ENCODE data around the gene RALGDS. TPM values are rescaled to one million over a fixed set of nuclear protein-coding genes. Genes with fewer than 3 reads are reported as not detected.

The RALGDS gene
- polyA plus RNA-seq, 1 donor from 2014 or later: 16.9 TPM

GRCh38 chr9:133144904-133145851 is 24.1 kb upstream of the RALGDS start:
- Mint-ChIP-seq H3K27me3 (no peaks in the 10 kb centered on the region), H3K27ac (peak overlapping the region; percentile 85 to 98 (median 94)), H3K36me3 (no peaks in the 10 kb centered on the region), H3K9me3 (no peaks in the 10 kb centered on the region), H3K4me1 (peaks cover 28 to 40% (median 30%) of the 10 kb centered on the region in 3 donors), H3K4me3 (peak overlapping the region; percentile 23 to 95 (median 63))

GRCh38 chr9:133144142-133144903 is 23.3 kb upstream of the RALGDS start:
- no peaks in the 10 kb centered on the region for H3K36me3 Mint-ChIP-seq
- H3K4me3 Mint-ChIP-seq: peak overlapping the region; percentile 78 to 95 (median 88)
- peaks cover 26 to 40% (median 28%) of the 10 kb centered on the region in 3 donors for H3K4me1 Mint-ChIP-seq
- H3K27me3 Mint-ChIP-seq: no peaks in the 10 kb centered on the region
- no peaks in the 10 kb centered on the region for H3K9me3 Mint-ChIP-seq
- H3K27ac Mint-ChIP-seq: peak overlapping the region; percentile 92 to 98 (median 94)

GRCh38 chr9:133143639-133144141 is 22.6 kb upstream of the RALGDS start:
- Mint-ChIP-seq H3K27me3 (no peaks in the 10 kb centered on the region), H3K4me3 (peak overlapping the region; percentile 78 to 95 (median 88)), H3K27ac (peak overlapping the region; percentile 92 to 98 (median 94)), H3K36me3 (no peaks in the 10 kb centered on the region), H3K4me1 (peaks cover 26 to 40% (median 30%) of the 10 kb centered on the region in 3 donors), H3K9me3 (no peaks in the 10 kb centered on the region)

GRCh38 chr9:133142684-133143622 is 21.9 kb upstream of the RALGDS start:
- no peaks in the 10 kb centered on the region for H3K9me3 Mint-ChIP-seq
- H3K4me3 Mint-ChIP-seq: peak overlapping the region in 3 of 4 donors; percentile 38 to 85 (median 77)
- peak overlapping the region; percentile 94 to 98 (median 95) for H3K27ac Mint-ChIP-seq
- no peaks in the 10 kb centered on the region for H3K27me3 Mint-ChIP-seq
- peaks cover 26 to 39% (median 30%) of the 10 kb centered on the region in 3 donors for H3K4me1 Mint-ChIP-seq
- H3K36me3 Mint-ChIP-seq: no peaks in the 10 kb centered on the region

- no peaks in the 10 kb centered on the region for H3K27me3 Mint-ChIP-seq
- H3K27ac Mint-ChIP-seq: peak overlapping the region; percentile 94 to 98 (median 95)
- peaks cover 18 to 32% (median 22%) of the 10 kb centered on the region in 3 donors for H3K4me1 Mint-ChIP-seq
- H3K36me3 Mint-ChIP-seq: no peaks in the 10 kb centered on the region
- H3K4me3 Mint-ChIP-seq: peak overlapping the region; percentile 33 to 78 (median 54)
- H3K9me3 Mint-ChIP-seq: no peaks in the 10 kb centered on the region
Measured at GRCh38 chr9:133141833-133142595, 21.0 kb upstream of the RALGDS start.

- no peaks in the 10 kb centered on the region for H3K27me3 Mint-ChIP-seq
- H3K4me1 Mint-ChIP-seq: peaks cover 22 to 33% (median 24%) of the 10 kb centered on the region in 3 donors
- no peaks in the 10 kb centered on the region for H3K9me3 Mint-ChIP-seq
- no peaks in the 10 kb centered on the region for H3K36me3 Mint-ChIP-seq
- H3K27ac Mint-ChIP-seq: peak overlapping the region in 2 of 3 donors; percentile 50 to 94
- H3K4me3 Mint-ChIP-seq: peak overlapping the region in 1 of 4 donors; percentile 53
Measured at GRCh38 chr9:133140606-133141005, 19.6 kb upstream of the RALGDS start.

GRCh38 chr9:133140174-133140505 is 19.1 kb upstream of the RALGDS start:
- H3K4me1 Mint-ChIP-seq: peaks cover 22 to 32% (median 24%) of the 10 kb centered on the region in 3 donors
- H3K36me3 Mint-ChIP-seq: no peaks in the 10 kb centered on the region
- no peak overlapping the region for H3K4me3 Mint-ChIP-seq
- no peaks in the 10 kb centered on the region for H3K27me3 Mint-ChIP-seq
- H3K27ac Mint-ChIP-seq: peak overlapping the region in 1 of 3 donors; percentile 50
- H3K9me3 Mint-ChIP-seq: no peaks in the 10 kb centered on the region

- H3K36me3 Mint-ChIP-seq: no peaks in the 10 kb centered on the region
- H3K4me1 Mint-ChIP-seq: peaks cover 21 to 31% (median 26%) of the 10 kb centered on the region in 3 donors
- H3K4me3 Mint-ChIP-seq: peak overlapping the region in 1 of 4 donors; percentile 2
- H3K9me3 Mint-ChIP-seq: no peaks in the 10 kb centered on the region
- no peaks in the 10 kb centered on the region for H3K27me3 Mint-ChIP-seq
- peak overlapping the region in 2 of 3 donors; percentile 90 to 98 for H3K27ac Mint-ChIP-seq
Measured at GRCh38 chr9:133139246-133140173, 18.5 kb upstream of the RALGDS start.

- Mint-ChIP-seq H3K27me3 (no peaks in the 10 kb centered on the region), H3K4me3 (peak overlapping the region in 1 of 4 donors; percentile 28), H3K27ac (peak overlapping the region; percentile 46 to 100 (median 99)), H3K36me3 (no peaks in the 10 kb centered on the region), H3K9me3 (no peaks in the 10 kb centered on the region), H3K4me1 (peaks cover 21 to 31% (median 30%) of the 10 kb centered on the region in 3 donors)
Measured at GRCh38 chr9:133137451-133138231, 16.6 kb upstream of the RALGDS start.

GRCh38 chr9:133135146-133135745 is 14.2 kb upstream of the RALGDS start:
- peaks cover 1% of the 10 kb centered on the region for H3K36me3 Mint-ChIP-seq
- peaks cover 31 to 40% (median 40%) of the 10 kb centered on the region in 3 donors for H3K4me1 Mint-ChIP-seq
- H3K9me3 Mint-ChIP-seq: no peaks in the 10 kb centered on the region
- peak overlapping the region; percentile 99 to 100 (median 100) for H3K27ac Mint-ChIP-seq
- no peaks in the 10 kb centered on the region for H3K27me3 Mint-ChIP-seq
- peak overlapping the region in 3 of 4 donors; percentile 32 to 85 (median 39) for H3K4me3 Mint-ChIP-seq

- peaks cover 31 to 40% (median 40%) of the 10 kb centered on the region in 3 donors for H3K4me1 Mint-ChIP-seq
- H3K4me3 Mint-ChIP-seq: peak overlapping the region in 3 of 4 donors; percentile 65 to 85 (median 84)
- H3K27me3 Mint-ChIP-seq: no peaks in the 10 kb centered on the region
- H3K27ac Mint-ChIP-seq: peak overlapping the region; percentile 99 to 100 (median 100)
- peaks cover 1% of the 10 kb centered on the region for H3K36me3 Mint-ChIP-seq
- H3K9me3 Mint-ChIP-seq: no peaks in the 10 kb centered on the region
Measured at GRCh38 chr9:133134388-133135145, 13.5 kb upstream of the RALGDS start.

Measured in IgD-negative memory B cell (primary cell).